Airway epithelial cell (primary cell): ENCODE data around the gene CEND1. TPM values are rescaled to one million over a fixed set of nuclear protein-coding genes. Genes with fewer than 3 reads are reported as not detected.

Experiments
- total RNA-seq: library from RNA; depleted of rRNA; stranded (reverse); fragments of >200 nt; gene quantifications from 2 replicates; pipeline ENCODE4 v1.2.3, GENCODE V29; 2015

The CEND1 gene
- total RNA-seq, result 0.07 TPM in 1 of 2 replicates, not detected in the other

DNA sequence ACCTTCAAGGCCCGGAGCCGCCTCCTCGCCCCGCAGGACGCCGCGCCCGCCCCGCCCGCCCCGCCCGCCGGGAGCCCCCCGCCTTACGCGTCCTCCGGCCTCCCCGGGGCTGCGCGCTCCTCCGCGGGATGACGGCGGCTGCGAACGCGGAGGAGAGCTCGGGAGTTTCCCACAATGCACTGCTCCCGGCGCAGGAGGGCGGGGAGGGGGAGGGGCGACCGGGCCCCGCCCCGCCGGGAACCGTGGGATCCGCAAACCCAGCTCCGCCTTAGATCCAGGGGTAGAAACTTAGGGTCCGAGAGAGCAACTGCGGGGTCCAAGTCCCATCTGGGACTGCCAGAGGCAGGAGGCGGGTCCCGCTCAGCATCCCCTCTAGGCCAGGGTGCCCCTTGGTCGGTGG, at the start of gene CEND1:
Gene CEND1 (minus strand): TSS at position 148 of the 400 bp plus-strand sequence. CDS start 1,514 bp downstream, outside the sequence.

DNA sequence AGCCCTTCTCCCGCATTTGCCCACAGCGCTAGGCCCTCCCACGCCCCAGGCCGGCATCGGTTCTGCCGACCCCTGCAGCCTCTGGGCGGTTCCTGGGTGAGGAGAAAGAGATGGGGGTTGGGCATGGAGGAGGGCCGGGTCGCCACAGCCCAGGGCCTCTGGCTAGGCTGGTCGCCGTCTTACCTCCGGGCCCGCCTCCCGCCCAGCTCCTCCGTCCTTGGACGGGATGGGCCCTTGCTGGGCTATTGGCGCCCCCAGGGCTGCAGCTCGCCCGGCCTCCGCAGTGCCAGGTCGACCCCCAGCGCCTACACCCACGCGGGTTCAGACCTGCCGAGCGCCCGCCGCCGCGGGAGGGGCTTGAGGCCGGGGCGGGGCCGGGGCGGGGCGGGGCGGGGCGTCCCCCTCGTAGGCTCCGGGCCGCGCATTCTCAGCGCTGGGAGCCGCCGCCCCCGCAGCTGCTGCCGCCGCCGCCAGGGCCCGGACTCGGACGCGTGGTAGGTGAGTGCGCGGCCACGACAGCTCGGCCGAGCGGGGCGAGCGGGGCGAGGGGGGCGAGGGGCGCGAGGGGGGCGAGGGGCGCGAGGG, 42.7 kb upstream of the CEND1 start, which contains the start of gene CD151:
Gene CD151 (plus strand): TSS at position 424 of the 585 bp plus-strand sequence. CDS start 3,118 bp downstream, outside the sequence.

GRCh38 chr11:827897-828192, 38.0 kb upstream of the CEND1 start, which contains the start of gene CRACR2B:
TSS of gene CRACR2B (plus strand) at chr11:827919. CDS start at chr11:828608, 689 bp downstream.

DNA sequence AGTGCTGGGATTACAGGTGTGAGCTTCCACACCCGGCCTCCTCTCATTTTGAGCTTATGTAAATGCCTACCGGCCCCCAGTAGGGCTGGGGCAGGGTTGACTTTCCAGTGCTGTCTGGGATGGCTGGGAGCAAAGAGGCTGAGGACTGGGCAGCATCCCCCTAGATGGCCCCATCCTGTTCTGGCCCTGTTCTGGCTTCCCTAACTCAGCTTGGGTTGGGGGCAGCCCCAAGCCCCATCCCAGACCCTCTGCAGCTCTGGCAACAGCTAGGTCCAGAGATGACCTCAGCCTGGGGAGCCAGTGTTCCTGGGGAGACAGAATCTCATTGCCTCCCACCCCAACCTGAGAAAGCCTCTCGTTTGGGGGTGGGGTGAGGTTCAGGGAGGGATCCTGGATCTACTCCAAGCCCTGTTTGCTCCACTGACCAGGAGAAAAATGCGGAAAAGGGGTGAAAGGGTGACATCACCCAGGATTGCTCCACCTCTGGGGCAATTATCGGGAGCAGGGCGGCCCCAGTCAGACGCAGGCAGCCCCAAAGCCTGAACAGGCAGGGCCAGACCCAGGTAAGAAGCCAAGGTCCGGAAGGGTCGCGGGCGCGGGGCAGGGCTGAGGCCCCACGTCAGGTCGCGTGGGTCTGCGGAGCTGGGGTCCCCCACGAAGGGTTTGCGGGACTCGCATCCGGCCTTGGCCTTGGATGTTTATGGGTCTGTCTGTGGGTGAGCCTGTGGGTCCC, 28.7 kb upstream of the CEND1 start, which contains the start of gene PNPLA2:
Gene PNPLA2 (plus strand): TSS at position 519 of the 733 bp plus-strand sequence. CDS start 805 bp downstream, outside the sequence.

GRCh38 chr11:809287-810039, 19.6 kb upstream of the CEND1 start, which contains the start of gene RPLP2:
TSS of gene RPLP2 (plus strand) at chr11:809967. CDS start at chr11:810235, 268 bp downstream.

GRCh38 chr11:798093-798713, 8.3 kb upstream of the CEND1 start, which contains the start of gene SLC25A22:
TSS of gene SLC25A22 (minus strand) at chr11:798281. CDS start at chr11:795006, 3,275 bp downstream.

DNA sequence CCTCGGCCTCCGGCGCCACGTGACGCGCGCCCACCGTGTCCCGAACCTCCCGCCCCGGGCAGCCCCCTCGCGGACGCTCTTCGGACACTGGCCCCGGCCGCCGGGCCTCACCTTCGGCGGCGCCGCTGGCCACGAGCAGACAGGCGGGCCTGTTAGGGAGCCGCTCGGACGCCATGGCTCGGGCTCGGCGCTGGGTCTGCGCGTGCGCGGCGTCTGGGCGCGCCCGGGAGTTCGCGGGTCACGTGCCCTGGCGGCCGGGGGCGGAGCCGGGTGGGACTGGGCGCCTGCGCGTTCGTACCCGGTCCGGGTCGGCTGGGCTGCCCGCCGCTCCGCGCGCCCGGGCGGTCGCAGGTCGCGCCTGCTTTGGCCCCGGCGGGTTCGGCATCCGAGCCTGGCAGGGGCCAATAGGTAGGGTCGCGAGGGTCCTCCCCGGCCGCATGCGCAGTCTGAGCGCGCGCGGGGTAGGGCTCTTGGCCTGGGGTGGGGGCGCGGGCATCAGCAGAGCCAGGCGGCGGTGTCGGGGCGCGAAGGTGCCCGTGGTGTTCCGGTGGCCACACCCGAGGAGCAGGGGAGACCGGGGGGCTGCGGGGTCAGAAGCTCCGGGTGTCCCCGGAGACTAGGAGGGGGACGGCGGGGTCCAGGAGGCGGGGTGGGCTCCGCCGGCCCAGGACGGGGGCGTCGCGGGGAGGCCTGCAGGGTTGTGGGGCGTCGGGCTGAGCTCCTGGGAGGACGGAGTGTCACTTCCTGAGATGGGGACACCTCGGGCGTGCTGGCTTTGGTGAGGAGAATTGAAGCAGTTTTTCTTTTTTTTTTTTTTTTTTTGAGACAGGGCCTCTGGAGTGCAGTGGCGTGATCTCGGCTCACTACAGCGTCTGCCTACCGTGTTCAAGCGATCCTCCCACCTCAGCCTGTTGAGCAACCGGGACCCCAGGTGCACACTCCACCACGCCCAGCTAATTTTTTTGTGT, 12.3 kb downstream of the CEND1 start, which contains the start of gene GATD1:
Gene GATD1 (minus strand): TSS at position 200 of the 968 bp plus-strand sequence. CDS start 25 bp downstream, at position 175.

GRCh38 chr11:747158-748006, 42.5 kb downstream of the CEND1 start, which contains the start of gene TALDO1:
TSS of gene TALDO1 (plus strand) at chr11:747464. CDS start at chr11:747482, 18 bp downstream.

Other genes starting within 250 kb of the CEND1 start
- 0.56 and 1.7 TPM in 2 replicates for gene LMNTD2, start 229.4 kb downstream of the CEND1 start, total RNA-seq
- gene RASSF7, start 229.1 kb downstream of the CEND1 start, total RNA-seq, result 82.9 and 90.5 TPM in 2 replicates
- gene PHRF1, start 213.6 kb downstream of the CEND1 start, total RNA-seq, result 26.3 and 30.6 TPM in 2 replicates
- 6.9 and 12.0 TPM in 2 replicates for gene IRF7, start 174.1 kb downstream of the CEND1 start, total RNA-seq
- not detected in 2 replicates for gene CDHR5, start 165.1 kb downstream of the CEND1 start, total RNA-seq
- gene SCT, start 162.9 kb downstream of the CEND1 start, total RNA-seq, result not detected in 2 replicates
- gene DRD4, start 152.8 kb downstream of the CEND1 start, total RNA-seq, result not detected in 2 replicates
- 24.2 and 27.1 TPM in 2 replicates for gene DEAF1, start 94.9 kb downstream of the CEND1 start, total RNA-seq
- 18.9 and 28.6 TPM in 2 replicates for gene TMEM80, start 94.3 kb downstream of the CEND1 start, total RNA-seq
- 117 and 146 TPM in 2 replicates for gene EPS8L2, start 83.9 kb downstream of the CEND1 start, total RNA-seq
- 301 and 355 TPM in 2 replicates for gene TALDO1, start 42.6 kb downstream of the CEND1 start, total RNA-seq
- gene GATD1, start 12.6 kb downstream of the CEND1 start, total RNA-seq, result 27.6 and 42.5 TPM in 2 replicates
- 19.5 and 22.4 TPM in 2 replicates for gene SLC25A22, start 8.2 kb upstream of the CEND1 start, total RNA-seq
- 13.4 and 16.1 TPM in 2 replicates for gene PIDD1, start 15.1 kb upstream of the CEND1 start, total RNA-seq
- gene RPLP2, start 19.9 kb upstream of the CEND1 start, total RNA-seq, result 650 and 899 TPM in 2 replicates
- gene PNPLA2, start 28.8 kb upstream of the CEND1 start, total RNA-seq, result 14.3 and 15.4 TPM in 2 replicates
- gene CRACR2B, start 37.8 kb upstream of the CEND1 start, total RNA-seq, result 2.4 and 3.0 TPM in 2 replicates
- gene CD151, start 42.9 kb upstream of the CEND1 start, total RNA-seq, result 323 and 365 TPM in 2 replicates
- 149 and 226 TPM in 2 replicates for gene POLR2L, start 52.4 kb upstream of the CEND1 start, total RNA-seq
- 89.6 and 96.4 TPM in 2 replicates for gene TSPAN4, start 52.8 kb upstream of the CEND1 start, total RNA-seq
- gene CHID1, start 120.7 kb upstream of the CEND1 start, total RNA-seq, result 105 and 107 TPM in 2 replicates
- gene AP2A2, start 135.8 kb upstream of the CEND1 start, total RNA-seq, result 33.8 and 39.9 TPM in 2 replicates
- not detected in 2 replicates for gene MUC6, start 246.6 kb upstream of the CEND1 start, total RNA-seq